ENCODE results near the gene RAET1G. TPM values are rescaled to one million over a fixed set of nuclear protein-coding genes. Genes with fewer than 3 reads are reported as not detected.

RAET1G gene
- total and polyA plus RNA-seq, 2 of the 13 experiments (the other 11 are each of a cell fraction or from before 2014, with no cell fraction given), result not detected

- Histone ChIP-seq H3K36me3 (replicated peaks in 1 of 2; ENCODE audit: control insufficient read depth in 1 of 2, insufficient read depth in 2 of 2, low read length in 2 of 2) (no peaks in the 10 kb centered on the region), H3K9ac (ENCODE audit: insufficient read depth, low read depth, low read length) (no peak overlapping the region), H3K4me3 (replicated peaks in 1 of 3; ENCODE audit: insufficient read depth in 1 of 3, low read depth in 2 of 3, low read length in 3 of 3) (no peak overlapping the region), H3K9me3 (ENCODE audit: low read length) (no peaks in the 10 kb centered on the region), H3K4me2 (ENCODE audit: low read depth, low read length) (no peak overlapping the region), H3K27ac (ENCODE audit: extremely low read length, insufficient read depth, low read length) (no peak overlapping the region), H3K79me2 (ENCODE audit: insufficient read depth, low read length) (no peaks in the 10 kb centered on the region), H2AFZ (ENCODE audit: low read length) (no peak overlapping the region), H3K27me3 (ENCODE audit: control insufficient read depth in 1 of 2, insufficient read depth in 2 of 2, low read length in 2 of 2) (peaks cover 1 to 36% of the 10 kb centered on the region in 2 experiments; a peak in 2 of 5 replicates), H4K20me1 (ENCODE audit: insufficient read depth, low read length) (no peaks in the 10 kb centered on the region), H3K4me1 (ENCODE audit: insufficient read depth, low read length) (no peaks in the 10 kb centered on the region)
- CTCF ChIA-PET (ENCODE audit: low intra/inter-chr PET ratio, low total read pairs), result interaction anchor here (1.5 kb wide), 1 partner anchor 45 kb away, joined by 3 read pairs; no protein-coding TSS in a partner anchor
- POLR2A ChIA-PET, result no interaction called here
- ATAC-seq (no peak), FAIRE-seq (no peak), DNase-seq (ENCODE audit: low spot score) (no peak)
- WGBS (ENCODE audit: low lambda C conversion rate), result 44% methylated on average over 10 of the region's 10 CpGs
- no TSS peak for BruUV-seq (replicated peaks)
- intact Hi-C loops (cut with micrococcal nuclease; ENCODE audit: unreplicated experiment) (no loop called here), in situ Hi-C loops (cut with HindIII; ENCODE audit: extremely low pct_ligation_motif_present, low pct_unique_long_range_greater_than_20kb) (no loop called here)
- TF ChIP-seq STAT6 (CRISPR knock-in tag; IDR thresholded peaks at IDR 0.05; ENCODE audit: borderline replicate concordance), result no peak
- TF ChIP-seq ZNF468 (CRISPR knock-in tag; IDR thresholded peaks at IDR 0.05), result no peak
- TF ChIP-seq ARID3A (IDR thresholded peaks at IDR 0.05; ENCODE audit: low read depth, low read length), result no peak
- no peak for TF ChIP-seq HNF1B (CRISPR knock-in tag; IDR thresholded peaks at IDR 0.05)
- TF ChIP-seq MIER2 (CRISPR knock-in tag; IDR thresholded peaks at IDR 0.05), result no peak
- TF ChIP-seq HNRNPH1 (optimal IDR thresholded peaks at IDR 0.05; ENCODE audit: low read depth, low read length), result no peak
- TF ChIP-seq TRIM24 (CRISPR knock-in tag; IDR thresholded peaks at IDR 0.05), result no peak
- no peak for TF ChIP-seq ZNF251 (CRISPR knock-in tag; IDR thresholded peaks at IDR 0.05)
- TF ChIP-seq GPBP1L1 (CRISPR knock-in tag; IDR thresholded peaks at IDR 0.05), result no peak
- no peak for TF ChIP-seq ZNF792 (CRISPR knock-in tag; IDR thresholded peaks at IDR 0.05)
- TF ChIP-seq SRSF1 (optimal IDR thresholded peaks at IDR 0.05; ENCODE audit: low read depth, low read length), result no peak
- no peak for TF ChIP-seq RFX5 (IDR thresholded peaks at IDR 0.05; ENCODE audit: low read depth, low read length)
- TF ChIP-seq PPARG (CRISPR knock-in tag; conservative IDR thresholded peaks at IDR 0.05), result no peak
- no peak for TF ChIP-seq TCF7L2 (IDR thresholded peaks at IDR 0.05; ENCODE audit: low read depth, low read length)
- TF ChIP-seq ZC3H13 (CRISPR knock-in tag; IDR thresholded peaks at IDR 0.05), result no peak
- TF ChIP-seq ZNF724P (CRISPR knock-in tag; IDR thresholded peaks at IDR 0.05; ENCODE audit: borderline replicate concordance), result no peak
These were observed 41.7 kb downstream of the RAET1G start for GRCh38 chr6:149881066-149881766.
